Hippocampal formation (tissue), 2 donors: Measurements from ENCODE around the gene CXCL14.

Experiments used
- DNase-seq, 2 donors: peaks; one replicate each; lab custom pipeline; 2025; lab: John Stamatoyannopoulos, UW

CXCL14 gene

GRCh38 chr5:135596157-135596763 lies 17.5 kb upstream of the CXCL14 start:
- no peak for DNase-seq

GRCh38 chr5:135594416-135594960 lies 15.7 kb upstream of the CXCL14 start:
- DNase-seq, result no peak

GRCh38 chr5:135593886-135594285 lies 15.1 kb upstream of the CXCL14 start:
- DNase-seq, result no peak

- no peak for DNase-seq
These were observed 14.3 kb upstream of the CXCL14 start for GRCh38 chr5:135593141-135593540.

GRCh38 chr5:135592312-135593045 lies 13.7 kb upstream of the CXCL14 start:
- DNase-seq, result no peak

- no peak for DNase-seq
These were observed 12.5 kb upstream of the CXCL14 start for GRCh38 chr5:135591277-135591676.

GRCh38 chr5:135589152-135589551 lies 10.4 kb upstream of the CXCL14 start:
- no peak for DNase-seq

- DNase-seq, result no peak
These were observed 9.2 kb upstream of the CXCL14 start for GRCh38 chr5:135587721-135588663.

- no peak for DNase-seq
These were observed 6.1 kb upstream of the CXCL14 start for GRCh38 chr5:135584918-135585317.

GRCh38 chr5:135584276-135584675 lies 5.5 kb upstream of the CXCL14 start:
- DNase-seq, result no peak

- no peak for DNase-seq
These were observed 3.4 kb upstream of the CXCL14 start for GRCh38 chr5:135582099-135582781.

GRCh38 chr5:135578305-135578684 lies 496 bp downstream of the CXCL14 start:
- DNase-seq, result no peak

GRCh38 chr5:135577421-135577820 lies 1.4 kb downstream of the CXCL14 start:
- DNase-seq, result no peak

- DNase-seq, result no peak
These were observed 2.7 kb downstream of the CXCL14 start for GRCh38 chr5:135576075-135576599.

GRCh38 chr5:135574493-135574892 lies 4.3 kb downstream of the CXCL14 start:
- DNase-seq, result no peak

GRCh38 chr5:135571902-135572301 lies 6.9 kb downstream of the CXCL14 start:
- no peak for DNase-seq

- DNase-seq, result no peak
These were observed 7.7 kb downstream of the CXCL14 start for GRCh38 chr5:135571066-135571609.

GRCh38 chr5:135570453-135570764 lies 8.4 kb downstream of the CXCL14 start:
- DNase-seq, result no peak

GRCh38 chr5:135569755-135570452 lies 8.9 kb downstream of the CXCL14 start:
- peak in 1 of 2 donors; percentile 22 for DNase-seq

- DNase-seq, result no peak
These were observed 9.8 kb downstream of the CXCL14 start for GRCh38 chr5:135568923-135569360.

GRCh38 chr5:135568246-135568645 lies 10.5 kb downstream of the CXCL14 start:
- DNase-seq, result no peak
